H1 (cell line): ENCODE measurements around the gene CD151. TPM values are rescaled to one million over a fixed set of nuclear protein-coding genes. Genes with fewer than 3 reads are reported as not detected.

Experiments used
- CTCF ChIA-PET: fragments of 300-600 bp; sonication (Branson Sonifier 250); formaldehyde crosslinking; loops from one replicate; lab custom pipeline; 2021; ENCODE audit not compliant: partially characterized antibody; lab: Charles Lee
- POLR2A ChIA-PET: fragments of 300-600 bp; sonication (Branson Sonifier 250); formaldehyde crosslinking; loops from one replicate; lab custom pipeline; 2021; ENCODE audit warnings: inconsistent platforms; ENCODE audit not compliant: partially characterized antibody; lab: Charles Lee
- DNase-seq, 2 experiments: peaks; one replicate each; pipeline versions ENCODE4 v3.0.0 to v3.0.0-alpha.2; 2010 to 2022; ENCODE audit warnings: low spot score in 2 of 2, low read depth in 1 of 2, mixed read lengths in 1 of 2
- FAIRE-seq: peaks from 2 replicates; lab custom pipeline; 2011; peaks lifted over from hg19 to GRCh38; lab: Jason Lieb, UNC
- H2AFZ ChIP-seq: 2 replicates; pipeline ENCODE4 v1.8.1; 2012; ENCODE audit warnings: low read length, inconsistent platforms
- H2AK5ac ChIP-seq: 2 replicates; pipeline ENCODE4 v1.6.1; 2013; ENCODE audit warnings: low read depth, low read length
- H2BK120ac ChIP-seq: replicated peaks from 2 replicates; pipeline ENCODE3; 2013; ENCODE audit warnings: low read depth, low read length, inconsistent platforms
- H2BK12ac ChIP-seq: 2 replicates; pipeline ENCODE4 v1.6.1; 2013; ENCODE audit warnings: low read depth, low read length
- H2BK15ac ChIP-seq: 2 replicates; pipeline ENCODE4 v1.6.1; 2013; ENCODE audit warnings: low read length
- H2BK20ac ChIP-seq: 2 replicates; pipeline ENCODE4 v1.6.1; 2013; ENCODE audit warnings: low read length
- H2BK5ac ChIP-seq: 2 replicates; pipeline ENCODE4 v1.6.1; 2013; ENCODE audit warnings: low read depth, low read length
- H3K14ac ChIP-seq: 2 replicates; pipeline ENCODE4 v1.6.1; 2013; ENCODE audit warnings: inconsistent platforms; ENCODE audit not compliant: insufficient read length
- H3K18ac ChIP-seq: 2 replicates; pipeline ENCODE4 v1.6.1; 2013; ENCODE audit warnings: low read length; ENCODE audit errors: extremely low read depth
- H3K23ac ChIP-seq: 2 replicates; pipeline ENCODE4 v1.6.1; 2013; ENCODE audit warnings: inconsistent platforms; ENCODE audit not compliant: insufficient read length
- H3K23me2 ChIP-seq: 2 replicates; pipeline ENCODE4 v1.6.1; 2013; ENCODE audit warnings: low read depth, low read length
- H3K27ac ChIP-seq: 2 replicates; pipeline ENCODE4 v1.6.1; 2011; ENCODE audit warnings: low read depth, low read length, inconsistent platforms
- H3K27me3 ChIP-seq, 4 experiments: replicated peaks in 1 of 4; 1 replicate in 1 of 4; 2 replicates in 3 of 4; pipeline versions ENCODE4 v1.6.1 to v1.8.1; 2011 to 2013; ENCODE audit warnings: low read length in 3 of 4, mild to moderate bottlenecking in 3 of 4, inconsistent platforms in 2 of 4, mixed read lengths in 2 of 4, moderate library complexity in 1 of 4; ENCODE audit not compliant: control insufficient read depth in 3 of 4, insufficient read depth in 3 of 4; ENCODE audit errors: extremely low read depth in 1 of 4
- H3K36me3 ChIP-seq, 4 experiments: 2 replicates each; pipeline versions ENCODE4 v1.6.1 to v1.8.1; 2011 to 2013; ENCODE audit warnings: mild to moderate bottlenecking in 4 of 4, low read length in 3 of 4, moderate library complexity in 2 of 4, control low read depth in 1 of 4, inconsistent platforms in 1 of 4; ENCODE audit not compliant: insufficient read depth in 4 of 4, control insufficient read depth in 2 of 4
- H3K4ac ChIP-seq: replicated peaks from 2 replicates; pipeline ENCODE3; 2013; ENCODE audit warnings: low read length, low read depth, mixed read lengths, inconsistent platforms; ENCODE audit not compliant: insufficient read length
- H3K4me1 ChIP-seq, 4 experiments: replicated peaks in 1 of 4; 1 replicate in 1 of 4; 2 replicates in 3 of 4; pipeline versions ENCODE4 v1.6.1 to v1.8.1; 2011 to 2013; ENCODE audit warnings: low read length in 3 of 4, inconsistent platforms in 2 of 4, mixed read lengths in 1 of 4; ENCODE audit not compliant: insufficient read depth in 4 of 4, control insufficient read depth in 3 of 4
- H3K4me2 ChIP-seq, 2 experiments: 2 replicates each; pipeline versions ENCODE4 v1.6.1 to v1.8.1; 2011 to 2013; ENCODE audit warnings: low read depth in 2 of 2, low read length in 2 of 2, control low read depth in 1 of 2, inconsistent platforms in 1 of 2, mild to moderate bottlenecking in 1 of 2; ENCODE audit not compliant: insufficient read depth in 1 of 2
- H3K4me3 ChIP-seq, 4 experiments: fragments of 200-600, 300-600 bp in 1 of 4; sonication (generic), shearing (Covaris generic), sonication (Bioruptor Twin) in 1 of 4; 2 replicates each; pipeline versions ENCODE4 v1.5.1 to v1.8.1; 2011 to 2016; ENCODE audit warnings: low read length in 4 of 4, low read depth in 3 of 4, control low read depth in 2 of 4, inconsistent platforms in 2 of 4, mild to moderate bottlenecking in 2 of 4, mixed read lengths in 1 of 4, moderate library complexity in 1 of 4; ENCODE audit not compliant: insufficient read depth in 2 of 4; ENCODE audit errors: extremely low read depth in 1 of 4
- H3K56ac ChIP-seq: replicated peaks from 2 replicates; pipeline ENCODE3; 2013; ENCODE audit warnings: low read depth, mild to moderate bottlenecking, mixed read lengths, low read length, inconsistent platforms; ENCODE audit not compliant: insufficient read length
- H3K79me1 ChIP-seq: 2 replicates; pipeline ENCODE4 v1.6.1; 2013; ENCODE audit warnings: low read depth, low read length, control low read depth
- H3K79me2 ChIP-seq, 2 experiments: 2 replicates each; pipeline versions ENCODE4 v1.6.1 to v1.8.1; 2012 to 2013; ENCODE audit warnings: low read length in 2 of 2, mild to moderate bottlenecking in 2 of 2, inconsistent platforms in 1 of 2; ENCODE audit not compliant: insufficient read depth in 2 of 2, control insufficient read depth in 1 of 2
- H3K9ac ChIP-seq, 4 experiments: replicated peaks in 1 of 4; 1 replicate in 1 of 4; 2 replicates in 3 of 4; pipeline versions ENCODE4 v1.6.1 to v1.8.1; 2011 to 2013; ENCODE audit warnings: low read depth in 3 of 4, low read length in 3 of 4, control low read depth in 2 of 4, mild to moderate bottlenecking in 2 of 4, moderate library complexity in 2 of 4, inconsistent platforms in 1 of 4; ENCODE audit errors: extremely low read depth in 1 of 4
- H3K9me3 ChIP-seq, 2 experiments: 2 replicates each; pipeline versions ENCODE4 v1.6.1 to v1.8.1; 2012 to 2013; ENCODE audit warnings: mild to moderate bottlenecking in 2 of 2, moderate library complexity in 2 of 2, control low read depth in 1 of 2, inconsistent platforms in 1 of 2, low read depth in 1 of 2, low read length in 1 of 2, mixed read lengths in 1 of 2; ENCODE audit not compliant: insufficient read depth in 2 of 2
- H4K20me1 ChIP-seq, 2 experiments: replicated peaks in 1 of 2; 2 replicates each; pipeline versions ENCODE3 to v1.8.1; 2011 to 2013; ENCODE audit warnings: inconsistent platforms in 2 of 2, low read length in 2 of 2, mild to moderate bottlenecking in 1 of 2; ENCODE audit not compliant: insufficient read depth in 2 of 2, control insufficient read depth in 1 of 2
- H4K5ac ChIP-seq: 2 replicates; pipeline ENCODE4 v1.6.1; 2013; ENCODE audit warnings: low read length, low read depth, mixed read lengths, inconsistent platforms; ENCODE audit not compliant: insufficient read length
- H4K8ac ChIP-seq: 2 replicates; pipeline ENCODE4 v1.8.0; 2013; ENCODE audit warnings: mild to moderate bottlenecking, moderate library complexity, low read length, inconsistent platforms; ENCODE audit not compliant: insufficient read depth; ENCODE audit errors: extremely low read depth
- H4K91ac ChIP-seq: replicated peaks from 2 replicates; pipeline ENCODE3; 2013; ENCODE audit warnings: low read length, mixed read lengths, inconsistent platforms; ENCODE audit not compliant: insufficient read length
- CEBPB ChIP-seq: IDR thresholded peaks from 2 replicates; pipeline ENCODE4 v1.6.1; 2012; ENCODE audit warnings: low read depth, low read length
- EP300 ChIP-seq, 2 experiments: IDR thresholded peaks; 1 replicate in 1 of 2; 2 replicates in 1 of 2; pipeline ENCODE4 v1.6.1; 2011 to 2012; ENCODE audit warnings: low read depth in 2 of 2, low read length in 2 of 2, mild to moderate bottlenecking in 2 of 2, borderline replicate concordance in 1 of 2, inconsistent platforms in 1 of 2, moderate library complexity in 1 of 2
- GTF2F1 ChIP-seq: IDR thresholded peaks from 2 replicates; pipeline ENCODE4 v1.6.1; 2012; ENCODE audit warnings: low read depth, low read length, improper control_type of control experiment, borderline replicate concordance
- WGBS, 2 experiments: shearing (Covaris generic) in 1 of 2; methylation state at CpG; one replicate each; pipeline versions ENCODE4 v1.1.6 to v1.1.7; 2013 to 2015; ENCODE audit warnings: low lambda C conversion rate in 2 of 2, mixed read lengths in 2 of 2, inconsistent platforms in 1 of 2, low coverage in 1 of 2, missing lambda C conversion rate in 1 of 2; ENCODE audit not compliant: insufficient replicate concordance in 2 of 2, insufficient coverage in 1 of 2, insufficient read length in 1 of 2; ENCODE audit errors: extremely low coverage in 1 of 2, missing lambda C conversion rate in 1 of 2; 5-methylcytosine and 5-hydroxymethylcytosine counted together
- polyA plus RNA-seq, 7 experiments: library from polyadenylated mRNA; depleted of rRNA in 3 of 7; stranded (reverse) in 5 of 7; unstranded in 2 of 7; fragments of >200 nt in 5 of 7; fragments of 200-250 nt in 2 of 7; gene quantifications; 1 replicate in 5 of 7; 2 replicates in 1 of 7; 4 replicates in 1 of 7; pipeline versions ENCODE4 v1.2.1 to v1.2.3, GENCODE V29; 2011 to 2013; ENCODE audit warnings: missing spikeins in 2 of 7, mixed read lengths in 2 of 7
- total RNA-seq: library from RNA; stranded (reverse); fragmentation: NEBNext Ultra II Directional; extraction: Animal tissue kit (Norgen Biotek cat#: 25700); gene quantifications from 2 replicates; pipeline ENCODE4 v1.2.1, GENCODE V29; 2021

Gene CD151
- total and polyA plus RNA-seq, 2 of the 8 experiments (the other 6 are each of a cell fraction or from before 2014, with no cell fraction given) = 101 to 212 TPM

GRCh38 chr11:799641-800316, 33.0 kb upstream of the CD151 start:
- Histone ChIP-seq H3K23ac (no peak overlapping the region), H2AK5ac (no peak overlapping the region), H3K36me3 (peaks cover 3 to 30% (median 6%) of the 10 kb centered on the region in 4 experiments; a peak in 5 of 8 replicates), H3K79me1 (peaks cover 5% of the 10 kb centered on the region; the same call in 1 of the 2 replicates), H2BK15ac (no peak overlapping the region), H4K5ac (no peak overlapping the region), H2BK12ac (no peak overlapping the region), H3K4me1 (peaks cover 4 to 28% (median 20%) of the 10 kb centered on the region in 4 experiments), H4K8ac (no peak overlapping the region), H2BK120ac (no peak overlapping the region), H2BK5ac (no peak overlapping the region), H4K20me1 (peaks cover 0 to 13% of the 10 kb centered on the region in 2 experiments), H3K27ac (no peak overlapping the region), H3K27me3 (no peaks in the 10 kb centered on the region; a peak in 1 of 7 replicates), H3K18ac (no peak overlapping the region), H3K56ac (no peak overlapping the region), H3K14ac (no peak overlapping the region), H2BK20ac (no peak overlapping the region), H3K4ac (no peak overlapping the region), H2AFZ (no peak overlapping the region), H3K23me2 (peaks cover 12% of the 10 kb centered on the region), H4K91ac (no peak overlapping the region), H3K9me3 (no peaks in the 10 kb centered on the region), H3K4me2 (no peak overlapping the region), H3K9ac (no peak overlapping the region), H3K79me2 (peaks cover 0 to 5% of the 10 kb centered on the region in 2 experiments; a peak in 1 of 4 replicates), H3K4me3 (no peak overlapping the region)
- ChIA-PET POLR2A (interaction anchor here (0.6 to 53.0 kb wide), 4 partner anchors 9 to 30 kb away, joined by 3 to 1917 read pairs (median 17); partner anchors contain the start of genes CD151, CRACR2B, PNPLA2 and POLR2L), CTCF (interaction anchor here (0.8 to 1.3 kb wide), 6 partner anchors 16 to 47 kb away, joined by 3 to 5 read pairs (median 3); no protein-coding TSS in a partner anchor)
- FAIRE-seq = no peak
- no peak for DNase-seq
- WGBS, 2 experiments = 94% methylated on average over 27 of the region's 32 CpGs; no CpG with 5 or more reads in 1 of the 2 experiments
- TF ChIP-seq CEBPB (no peak), EP300 (IDR thresholded peaks at IDR 0.05; ENCODE audit: borderline replicate concordance in 1 of 2, low read depth in 2 of 2, low read length in 2 of 2) (no peak), GTF2F1 (no peak)
